ENCODE measurements around the gene LMTK2.
A peak's percentile ranks its signal among the peaks of the same experiment; 100 is the strongest.

Gene LMTK2

DNA sequence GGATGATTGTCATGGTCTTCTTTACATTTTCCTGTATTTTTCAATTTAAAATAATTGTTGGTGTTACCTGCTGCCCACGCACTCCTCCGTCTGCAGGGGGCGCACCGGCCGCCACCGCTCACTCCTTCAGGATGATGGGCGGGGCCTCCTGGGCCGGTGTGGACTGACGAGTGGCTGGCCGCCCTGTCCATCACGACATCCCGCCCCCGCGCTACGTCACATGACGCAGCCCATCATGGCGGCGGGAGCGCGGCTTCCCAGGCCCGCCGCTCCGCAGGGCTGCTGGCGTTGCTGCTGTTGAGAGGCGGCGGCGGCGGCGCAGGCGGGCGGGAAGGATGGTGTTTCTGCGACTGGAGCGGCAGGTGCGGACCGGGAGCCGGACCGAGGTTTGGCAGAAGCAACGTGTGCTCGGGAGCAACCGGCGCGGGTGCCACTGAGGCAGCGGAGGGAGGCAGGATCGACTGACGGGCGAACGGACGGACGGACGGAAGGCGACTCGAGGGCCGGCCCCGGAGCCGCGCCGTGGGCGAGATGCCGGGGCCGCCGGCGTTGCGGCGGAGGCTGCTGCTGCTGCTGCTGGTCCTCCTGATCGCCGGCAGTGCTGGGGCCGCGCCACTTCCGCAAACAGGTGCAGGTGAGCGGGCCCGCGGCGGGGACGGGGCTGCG, at the start of gene LMTK2:
Gene LMTK2, plus strand, starts transcription at position 216 of the 666 bp plus-strand sequence. Its CDS starts 316 bp downstream, at position 532.
- DNase-seq = peak; percentile 98

DNA sequence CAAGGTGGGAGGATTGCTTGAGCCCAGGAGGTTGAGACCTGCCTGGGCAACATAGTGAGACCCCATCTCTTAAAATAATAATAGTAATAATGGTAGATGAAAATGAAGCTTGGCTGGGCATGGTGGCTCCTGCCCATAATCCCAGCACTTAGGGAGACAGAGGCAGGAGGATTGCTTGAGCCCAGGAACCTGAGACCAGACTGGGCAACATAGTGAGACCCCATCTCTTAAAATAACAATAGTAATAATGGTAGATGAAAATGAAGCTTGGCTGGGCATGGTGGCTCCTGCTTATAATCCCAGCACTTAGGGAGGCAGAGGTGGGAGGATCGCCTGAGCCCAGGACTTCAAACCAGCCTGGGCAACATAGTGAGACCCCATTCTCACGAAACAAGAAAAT, 49.5 kb upstream of the LMTK2 start:
- no peak for DNase-seq

DNA sequence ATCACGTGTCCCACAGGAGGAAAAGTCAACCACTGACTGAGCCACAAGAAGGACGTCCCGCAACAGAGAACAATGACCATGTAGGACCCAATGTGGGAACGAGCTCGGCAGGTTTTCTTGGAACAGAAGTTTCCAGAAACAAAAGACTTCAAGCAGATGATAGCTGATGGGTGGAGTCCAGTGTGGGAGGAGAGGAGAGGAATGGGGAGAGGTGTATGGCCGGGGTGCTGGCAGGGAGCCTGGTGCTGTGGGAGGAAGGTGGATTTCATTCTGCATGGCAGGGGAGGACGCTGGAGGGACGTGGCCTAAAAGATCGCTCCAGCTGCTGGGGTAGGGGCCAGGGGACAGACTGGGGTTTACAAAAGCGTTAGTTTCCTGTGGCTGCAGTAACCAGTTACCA, 48.5 kb upstream of the LMTK2 start:
- no peak for DNase-seq

DNA sequence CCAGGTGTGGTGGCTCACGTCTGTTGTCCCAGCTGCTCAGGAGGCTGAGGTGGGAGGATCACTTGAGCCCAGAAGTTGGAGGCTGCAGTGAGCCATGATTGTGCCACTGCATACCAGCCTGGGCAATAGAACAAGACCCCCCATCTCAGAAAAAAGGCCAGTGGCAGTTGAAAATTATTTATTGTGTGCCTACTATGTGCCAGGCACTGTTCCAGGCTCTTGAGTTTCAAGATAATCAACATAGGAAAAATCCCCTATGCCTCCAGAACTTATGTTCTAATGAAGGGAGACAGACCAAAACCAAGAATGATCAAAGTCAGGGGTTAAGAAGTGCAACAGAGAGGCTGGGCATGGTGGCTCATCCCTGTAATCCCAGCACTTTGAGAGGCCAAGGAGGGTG, 42.4 kb upstream of the LMTK2 start:
- no peak for DNase-seq

DNA sequence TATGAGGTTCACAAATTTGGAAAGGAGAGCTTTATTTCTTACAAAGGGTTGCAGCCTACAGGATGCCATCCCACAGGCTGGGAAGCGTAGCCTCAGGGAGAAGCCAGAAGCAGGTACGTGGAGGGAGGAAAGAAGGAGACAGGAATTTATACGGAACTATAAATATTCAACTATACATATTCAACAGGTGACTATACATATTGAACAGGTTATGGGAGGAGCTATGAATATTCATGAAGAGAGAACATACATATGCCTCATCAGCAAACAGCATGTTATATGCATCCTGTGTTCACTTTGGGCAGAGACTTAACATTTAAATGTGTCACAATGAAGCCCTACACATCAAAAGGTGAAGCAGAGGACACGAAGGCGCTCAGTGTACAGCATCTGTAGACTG, 40.5 kb upstream of the LMTK2 start:
- no peak for DNase-seq

DNA sequence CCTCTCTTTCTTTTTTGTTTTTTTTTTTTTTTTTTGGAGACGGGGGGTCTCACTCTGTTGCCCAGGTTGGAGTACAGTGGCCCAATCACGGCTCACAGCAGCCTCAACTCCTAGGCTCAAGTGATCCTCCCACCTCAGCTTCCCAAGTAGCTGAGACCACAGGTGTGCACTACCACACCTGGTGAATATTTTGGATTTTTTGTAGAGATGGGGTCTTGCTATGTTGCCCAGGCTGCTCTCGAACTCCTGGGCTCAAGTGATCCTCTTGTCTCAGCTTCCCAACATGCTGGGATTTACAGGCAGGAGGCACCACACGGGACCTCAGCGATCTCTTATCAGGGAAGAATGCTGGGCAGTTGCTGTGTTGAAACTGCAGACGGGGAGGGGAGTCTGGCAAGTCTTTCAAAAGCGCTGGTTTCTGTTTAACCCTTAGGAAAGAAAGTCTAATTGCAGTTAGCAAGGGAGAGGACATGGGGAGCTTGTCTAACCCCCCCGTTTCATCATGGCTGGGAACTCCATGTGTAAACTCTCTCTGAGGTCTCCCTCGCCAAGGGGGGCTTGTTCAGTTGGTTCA, 39.6 kb upstream of the LMTK2 start:
- DNase-seq = no peak

DNA sequence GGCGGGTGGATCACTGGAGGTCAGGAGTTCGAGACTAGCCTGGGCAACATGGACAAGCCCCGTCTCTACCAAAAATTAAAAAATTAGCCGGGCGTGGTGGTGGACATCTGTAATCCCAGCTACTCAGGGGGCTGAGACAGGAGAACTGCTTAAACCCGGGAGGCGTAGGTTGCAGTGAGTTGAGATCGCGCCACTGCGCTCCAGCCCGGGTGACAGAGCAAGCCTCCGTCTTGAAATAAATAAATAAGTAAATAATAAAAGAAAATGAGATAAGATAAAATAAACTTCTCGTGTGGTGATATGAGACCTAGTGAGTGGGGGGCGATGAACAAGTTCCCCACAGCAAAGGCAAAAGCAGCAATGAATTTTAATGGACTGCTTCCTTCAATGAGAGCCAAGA, 33.6 kb upstream of the LMTK2 start:
- DNase-seq = no peak

DNA sequence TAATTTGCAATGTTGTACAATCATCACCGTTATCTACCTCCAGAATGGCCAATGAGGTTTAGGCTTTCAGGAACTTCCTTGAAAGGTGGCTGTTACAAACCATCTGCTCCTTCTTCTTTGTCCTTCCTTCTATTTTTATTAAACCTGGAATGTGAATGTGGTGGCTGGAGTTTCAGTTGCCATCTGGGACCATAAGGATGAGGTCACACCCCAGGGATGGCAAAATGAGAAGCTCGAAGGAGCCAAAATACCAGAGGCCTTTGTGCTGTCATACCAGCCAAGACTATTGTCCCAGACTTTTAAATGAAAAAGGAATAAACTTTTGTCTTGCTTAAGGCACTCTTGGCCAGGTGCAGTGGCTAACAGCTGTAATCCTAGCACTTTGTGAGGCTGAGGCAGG, 30.9 kb upstream of the LMTK2 start:
- DNase-seq = no peak

DNA sequence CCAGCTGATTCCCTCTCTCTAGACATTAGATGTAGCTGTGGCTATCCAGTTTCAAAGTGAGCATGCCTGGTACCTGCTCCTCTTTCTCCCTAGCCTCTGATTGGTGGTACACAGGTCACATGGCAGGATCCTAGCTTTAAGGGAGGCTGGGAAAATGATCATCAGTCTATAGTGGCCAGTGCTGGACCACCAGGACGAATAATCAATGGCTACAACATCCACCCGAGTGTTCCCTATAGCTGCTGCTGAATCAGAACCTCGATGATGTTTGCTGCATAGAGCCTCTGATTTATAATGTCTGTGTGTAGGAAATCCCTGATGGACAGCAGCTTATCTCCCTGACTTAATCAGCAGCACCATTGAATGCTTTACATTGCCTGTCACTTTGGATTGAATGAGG, 28.9 kb upstream of the LMTK2 start:
- DNase-seq = no peak

DNA sequence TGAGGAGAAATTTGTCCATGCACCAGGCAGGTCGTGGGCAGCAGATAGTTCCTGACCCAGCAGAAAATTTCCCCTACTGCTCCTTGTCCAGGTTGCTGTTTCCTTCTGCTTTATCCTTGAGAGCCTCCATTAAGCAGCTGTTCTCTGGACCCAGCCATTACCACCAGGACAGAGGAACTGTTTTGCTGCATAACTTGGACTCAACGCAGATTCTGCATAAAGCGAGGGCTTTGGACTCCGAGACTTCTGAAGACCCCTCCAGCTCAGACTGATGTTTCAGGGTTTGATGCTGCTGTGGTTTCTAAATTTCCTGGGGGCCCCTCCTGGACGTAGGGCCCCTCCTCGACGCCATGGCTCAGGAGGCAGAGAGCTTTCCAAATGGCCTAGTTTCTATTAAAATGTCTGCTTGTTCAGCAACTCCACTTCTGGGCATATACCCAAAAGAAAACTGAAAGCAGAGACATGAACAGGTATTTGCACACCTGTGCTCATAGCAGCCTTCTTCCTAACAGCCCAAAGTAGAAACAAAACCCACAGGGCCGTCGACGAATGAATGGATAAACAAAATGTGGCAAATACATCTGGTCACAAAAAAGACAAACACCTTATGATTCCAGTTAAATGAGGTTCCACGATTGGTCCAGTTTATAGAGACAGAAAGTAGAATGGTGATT, 28.3 kb upstream of the LMTK2 start:
- DNase-seq = no peak

DNA sequence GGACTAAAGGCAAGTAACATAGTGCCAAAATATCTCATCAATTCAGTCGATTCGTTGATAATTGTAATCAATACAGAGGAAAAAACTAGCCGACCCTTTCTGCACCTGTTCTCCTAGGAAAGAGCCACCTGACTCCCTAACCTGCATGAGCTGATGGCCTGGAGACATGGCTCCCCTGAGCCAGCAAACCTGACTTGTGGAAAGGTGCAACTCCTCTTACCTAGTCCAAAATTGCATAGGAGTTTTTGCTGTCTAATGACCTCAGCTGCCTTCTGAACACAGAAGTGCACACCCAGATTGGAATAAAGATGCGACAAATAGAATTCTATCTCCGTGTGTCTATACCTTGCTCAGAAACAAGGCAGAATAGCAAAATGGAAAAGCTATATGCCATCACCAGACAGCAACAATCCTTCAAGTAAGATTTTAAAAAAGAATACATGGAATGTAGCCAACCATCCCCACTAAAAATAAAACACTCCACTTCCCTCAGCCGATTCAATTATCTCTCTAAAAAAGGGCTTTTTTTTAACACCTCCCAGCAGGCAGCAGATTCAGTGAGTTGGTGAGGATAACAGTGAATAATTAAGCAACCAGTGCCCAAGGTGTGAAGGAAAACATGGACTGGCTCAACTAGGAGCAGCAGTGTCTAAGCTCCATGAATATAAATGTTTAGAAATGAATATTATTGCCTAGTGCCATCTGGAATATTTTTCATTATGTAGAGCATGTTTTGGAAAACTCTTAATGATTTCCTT, 26.6 kb upstream of the LMTK2 start:
- no peak for DNase-seq

DNA sequence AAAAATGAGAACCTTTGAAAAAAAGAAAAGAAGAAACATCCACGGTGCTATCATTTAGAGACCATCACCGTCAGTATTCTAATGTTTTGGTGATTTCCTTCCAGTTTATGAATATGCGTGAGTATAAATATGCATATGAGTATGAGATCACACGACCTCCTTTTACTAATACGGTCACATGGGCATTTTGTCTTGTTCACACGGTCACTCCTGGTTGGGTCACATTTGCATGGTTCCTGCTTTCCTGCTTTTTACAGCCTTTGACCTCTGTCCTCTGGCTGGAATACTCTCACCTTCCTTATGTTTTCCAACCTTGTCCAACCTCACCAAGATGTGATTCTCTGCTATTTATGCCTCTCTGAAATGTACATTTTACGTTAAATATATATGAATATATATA, 25.3 kb upstream of the LMTK2 start:
- no peak for DNase-seq

DNA sequence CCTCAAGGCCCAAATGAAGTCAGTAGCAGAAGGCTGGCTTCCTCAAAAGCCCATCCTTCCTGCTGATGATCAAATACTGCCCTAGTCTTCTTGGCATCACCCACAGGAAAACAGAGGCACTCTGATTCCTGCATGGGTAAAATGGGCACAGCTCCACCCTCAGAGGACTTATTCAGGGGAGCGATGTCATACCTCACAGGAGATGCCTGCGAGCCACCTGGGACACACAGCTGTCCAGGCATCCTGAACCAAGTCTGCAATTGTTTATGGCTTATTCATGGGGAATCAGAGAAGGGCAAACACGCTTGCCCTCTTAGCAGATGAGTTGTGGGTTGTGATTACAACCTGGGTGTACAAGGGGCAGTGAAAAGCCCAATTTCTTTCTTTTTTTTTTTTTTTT, 22.0 kb upstream of the LMTK2 start:
- DNase-seq = no peak

DNA sequence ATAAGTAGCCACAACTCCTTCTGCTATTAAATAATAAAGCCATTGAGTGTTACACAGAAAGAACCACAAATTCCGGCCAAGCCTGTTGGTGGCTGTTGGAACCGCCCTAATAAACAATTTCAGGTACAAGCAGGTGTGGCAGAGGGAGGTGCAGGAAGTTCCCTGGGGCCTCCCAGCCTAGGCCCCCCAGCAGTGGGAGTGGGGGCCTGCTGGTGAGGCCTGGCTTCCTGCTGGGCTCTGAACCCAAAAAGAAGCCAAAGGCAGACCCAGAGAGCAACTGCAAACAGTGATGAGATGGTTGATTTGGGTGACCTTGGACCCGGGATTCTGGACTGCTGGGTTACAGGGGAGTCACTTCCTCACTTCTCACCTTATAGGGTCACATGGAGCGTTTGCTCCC, 21.0 kb upstream of the LMTK2 start:
- no peak for DNase-seq

DNA sequence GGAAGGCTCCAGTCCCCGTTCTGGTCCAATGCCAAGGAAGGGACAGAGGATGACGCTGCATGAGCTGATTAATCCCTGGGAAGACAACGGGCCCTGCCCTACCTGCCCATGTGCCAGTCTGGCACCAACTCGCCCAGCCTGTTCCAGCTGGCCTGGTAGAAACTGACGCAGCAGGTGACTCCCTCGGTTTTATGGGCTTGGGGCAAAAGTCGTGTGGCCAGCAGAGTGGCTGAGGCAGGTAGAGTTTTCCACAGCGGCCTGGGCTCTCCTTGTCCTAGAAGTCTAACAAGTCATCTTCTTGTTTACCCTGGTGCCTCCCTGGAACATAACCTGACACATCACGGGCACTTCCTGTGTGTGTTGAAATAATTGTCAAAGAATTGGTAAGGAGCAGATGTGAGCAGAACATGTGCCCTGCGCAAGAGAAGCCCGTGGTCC, 20.4 kb upstream of the LMTK2 start:
- DNase-seq = no peak

DNA sequence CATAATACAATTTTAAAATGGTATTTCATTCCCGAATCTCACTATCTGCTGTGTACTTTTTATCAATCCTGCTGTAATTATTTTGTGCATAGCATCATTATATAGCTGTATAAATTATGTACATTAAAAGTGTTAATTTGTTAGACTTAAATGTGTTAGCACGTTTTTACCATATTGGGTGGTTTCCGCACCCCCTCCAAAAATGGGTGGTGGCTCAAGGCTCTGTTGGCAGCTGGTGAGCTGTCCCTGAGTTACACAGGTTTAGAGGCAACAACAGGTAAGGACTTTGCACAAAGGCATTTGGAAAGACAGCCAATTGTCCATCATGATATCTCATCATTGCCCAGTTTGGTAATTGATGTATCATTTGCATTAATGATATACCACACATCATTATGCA, 18.6 kb upstream of the LMTK2 start:
- no peak for DNase-seq

DNA sequence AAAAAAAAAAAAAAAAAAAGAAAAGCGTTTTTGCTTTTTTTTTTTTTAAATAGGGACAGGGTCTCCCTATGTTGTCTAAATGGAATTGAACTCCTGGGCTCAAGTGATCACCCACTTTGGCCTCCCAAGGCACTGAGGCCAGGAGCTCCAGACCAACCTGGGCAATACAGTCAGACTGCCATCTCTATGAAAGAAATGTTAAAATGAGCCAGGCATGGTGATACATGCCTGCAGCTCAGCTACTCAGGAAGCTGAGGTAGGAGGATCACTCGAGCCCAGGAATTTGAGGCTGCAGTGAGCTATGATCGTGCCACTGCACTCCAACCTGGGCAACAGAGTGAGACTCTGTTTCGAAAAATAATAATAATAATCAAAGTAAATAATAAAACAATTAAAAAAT, 16.5 kb upstream of the LMTK2 start:
- DNase-seq = no peak

DNA sequence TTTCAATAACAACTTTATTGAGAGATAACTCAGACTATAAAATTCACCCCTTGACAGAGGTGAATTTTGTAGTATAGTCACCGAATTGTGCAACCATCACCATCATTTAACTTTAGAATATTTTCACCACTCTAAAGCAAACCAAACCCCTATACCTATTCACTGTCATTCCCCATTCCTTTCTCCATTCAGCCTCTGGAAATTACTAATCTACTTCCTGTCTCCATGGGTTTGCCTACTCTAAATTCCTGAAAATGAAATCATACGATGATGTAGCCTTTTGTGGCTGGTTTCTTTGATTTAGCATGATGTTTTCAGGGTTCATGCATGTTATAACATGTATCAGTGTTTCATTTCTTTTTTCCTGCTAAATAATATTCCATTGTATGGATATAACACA, 15.6 kb upstream of the LMTK2 start:
- no peak for DNase-seq

DNA sequence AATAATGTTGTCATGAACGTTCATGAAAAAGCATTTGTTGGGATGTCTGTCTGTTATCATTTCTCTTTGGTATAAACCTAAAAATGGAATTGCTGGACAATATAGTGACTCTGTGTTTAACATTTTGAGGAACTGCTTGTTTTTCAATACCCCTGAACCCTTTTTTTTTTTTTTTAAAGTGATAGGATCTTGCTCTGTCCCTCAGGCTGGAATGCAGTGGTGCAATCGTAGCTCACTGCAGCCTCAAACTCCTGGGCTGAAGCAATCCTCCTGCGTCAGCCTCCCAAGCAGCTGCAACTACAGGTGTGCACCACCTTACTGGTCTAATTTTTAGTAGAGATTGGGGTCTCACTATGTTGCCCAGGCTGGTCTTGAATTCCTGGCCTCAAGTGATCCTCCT, 15.1 kb upstream of the LMTK2 start:
- no peak for DNase-seq

DNA sequence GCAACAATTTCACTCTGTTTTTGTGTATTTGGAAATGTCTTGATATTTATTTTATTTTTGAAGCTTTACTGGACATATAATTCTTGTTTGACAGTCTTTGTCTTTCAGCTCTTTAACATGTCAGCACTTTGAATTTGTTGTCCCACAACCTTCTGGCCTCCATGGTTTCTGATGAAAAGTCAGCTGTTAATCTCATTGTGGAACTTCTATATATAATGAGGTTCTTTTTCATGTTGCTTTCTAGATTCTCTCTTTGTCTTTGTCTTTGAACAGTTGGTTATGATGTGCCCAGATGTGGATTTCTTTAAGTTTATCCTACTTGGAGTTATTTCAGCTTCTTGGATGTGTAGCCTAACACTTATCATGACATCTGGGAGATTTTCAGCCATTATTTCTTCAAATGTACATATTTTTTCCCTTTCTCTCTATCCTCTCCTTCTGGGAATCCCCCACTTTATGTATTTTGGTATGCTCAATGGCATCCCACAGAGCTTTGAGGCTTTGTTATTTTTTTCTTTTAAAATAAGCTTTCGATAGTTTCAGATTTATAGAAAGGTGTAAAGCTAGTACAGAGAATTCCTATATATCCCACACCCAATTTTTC, 9.5 kb upstream of the LMTK2 start:
- DNase-seq = no peak

DNA sequence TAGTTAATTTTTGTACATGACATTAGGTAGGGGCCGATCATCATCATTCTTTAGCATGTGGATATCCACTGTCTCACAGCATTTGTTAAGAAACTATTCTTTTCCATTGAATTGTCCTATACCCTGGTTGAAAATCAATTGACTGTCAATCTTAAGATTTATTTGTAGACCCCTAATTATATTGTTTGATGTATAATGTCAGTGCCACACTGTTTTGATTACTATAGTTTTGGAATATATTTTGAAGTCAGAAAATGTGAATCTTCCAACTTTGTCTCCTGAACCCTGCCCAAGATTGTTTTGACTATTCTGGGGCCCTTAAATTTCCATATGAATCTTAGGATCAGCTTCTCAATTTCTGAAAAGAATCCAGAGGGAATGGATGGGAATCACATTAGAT, 6.6 kb upstream of the LMTK2 start:
- no peak for DNase-seq

DNA sequence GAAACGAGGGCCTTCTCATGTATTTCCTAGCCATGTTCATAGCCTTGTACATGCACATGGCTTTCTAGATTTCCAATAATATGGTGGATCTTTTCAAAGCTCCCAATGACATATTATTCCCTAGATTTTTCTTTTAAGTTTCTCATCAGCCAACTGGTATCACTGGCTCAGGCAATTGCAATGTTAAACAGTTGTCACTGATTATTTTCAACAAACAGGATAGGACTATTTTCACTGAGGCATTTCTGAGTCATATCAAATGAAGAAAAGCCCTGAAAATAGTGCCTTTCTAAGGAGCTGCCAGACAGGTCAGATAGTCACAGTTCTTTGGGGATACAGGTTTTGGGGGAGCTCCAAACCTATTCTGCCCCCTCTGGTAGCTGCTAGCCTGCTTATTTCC, 4.5 kb upstream of the LMTK2 start:
- no peak for DNase-seq

DNA sequence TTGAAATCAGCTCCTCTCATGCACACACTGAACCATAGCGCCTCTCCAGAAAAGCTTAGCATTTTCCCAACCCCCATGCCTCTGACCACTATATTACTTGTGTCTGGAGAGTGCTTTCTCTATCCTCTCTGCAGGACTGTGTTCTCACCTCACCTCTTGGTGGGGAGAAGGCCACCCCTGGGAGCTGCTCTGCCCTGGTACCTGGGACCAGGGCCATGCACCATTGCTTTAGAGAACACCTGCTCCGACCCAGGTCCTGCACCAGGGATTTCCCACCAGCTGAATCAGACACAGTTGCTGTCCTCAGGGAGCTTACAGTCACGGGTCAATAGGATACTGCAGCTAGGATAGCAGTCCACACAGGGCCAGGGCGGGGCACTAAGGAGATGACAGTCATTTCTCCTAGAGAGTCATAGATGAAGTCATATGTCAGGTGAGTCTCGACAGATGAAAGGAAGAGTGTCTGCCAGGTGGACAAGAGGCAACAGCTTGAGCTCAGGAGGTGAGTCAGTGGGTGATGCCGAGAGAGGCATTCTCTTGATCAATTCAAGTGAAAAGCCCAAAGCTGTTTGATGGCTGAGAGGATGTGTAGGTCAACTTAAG, 619 bp upstream of the LMTK2 start:
- DNase-seq = no peak

Data from suppressor macrophage treated with lipopolysaccharide for 4 hours (primary cell).